NCI-H345 treated with DMSO at 0.1 percent for 48 hours (cell line): ENCODE measurements around the gene FAM234A.
A peak's percentile ranks its signal among the peaks of the same experiment; 100 is the strongest.
"Not testable (repeated sequence)": the region's sequence is repeated elsewhere in the genome, so short reads cannot be mapped to it uniquely, and the experiment has no call there.

Source experiments
- DNase-seq: peaks from one replicate; lab custom pipeline; 2025; ENCODE audit not compliant: unreplicated experiment; lab: John Stamatoyannopoulos, UW

Gene FAM234A

GRCh38 chr16:234468-235305, at the start of gene FAM234A:
Gene FAM234A, plus strand, starts transcription at chr16:234821. Its CDS starts 19,593 bp downstream, at chr16:254414.
- DNase-seq = peak; percentile 86

- no peak for DNase-seq
Measured at GRCh38 chr16:185213-185612, 49.4 kb upstream of the FAM234A start.

GRCh38 chr16:185691-186090, 48.9 kb upstream of the FAM234A start:
- DNase-seq = no peak

GRCh38 chr16:187330-187729, 47.3 kb upstream of the FAM234A start:
- DNase-seq = no peak

- no peak for DNase-seq
Measured at GRCh38 chr16:188674-189073, 45.9 kb upstream of the FAM234A start.

DNA sequence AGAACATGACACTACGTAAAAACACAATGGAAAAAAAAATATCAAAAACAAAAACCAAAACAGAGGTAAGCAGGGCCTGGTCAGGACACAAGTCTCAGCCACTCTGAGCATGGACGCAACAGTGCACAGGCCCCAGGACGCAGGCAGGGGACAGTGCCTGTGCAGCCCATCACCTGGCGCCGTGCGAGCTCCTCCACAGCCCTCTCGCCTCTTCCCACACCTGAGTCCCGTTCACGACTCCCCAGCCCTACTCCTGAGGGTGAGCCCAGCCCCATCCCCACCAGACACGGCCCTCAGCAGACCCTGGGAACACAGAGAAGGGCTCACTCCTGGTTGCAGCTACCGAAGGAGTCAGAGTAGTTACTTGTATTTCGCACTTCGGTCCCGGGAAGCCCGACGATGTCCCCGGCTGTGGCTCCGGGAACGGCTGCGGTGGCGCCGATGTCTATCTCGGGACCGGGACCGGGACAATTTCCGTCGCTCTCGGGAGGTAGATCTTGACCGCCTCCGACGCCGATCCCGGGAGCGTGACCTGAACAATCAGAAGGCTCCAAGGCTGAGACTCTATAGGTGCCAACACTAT, 44.9 kb upstream of the FAM234A start:
- DNase-seq = no peak

- no peak for DNase-seq
Measured at GRCh38 chr16:191831-192230, 42.8 kb upstream of the FAM234A start.

DNA sequence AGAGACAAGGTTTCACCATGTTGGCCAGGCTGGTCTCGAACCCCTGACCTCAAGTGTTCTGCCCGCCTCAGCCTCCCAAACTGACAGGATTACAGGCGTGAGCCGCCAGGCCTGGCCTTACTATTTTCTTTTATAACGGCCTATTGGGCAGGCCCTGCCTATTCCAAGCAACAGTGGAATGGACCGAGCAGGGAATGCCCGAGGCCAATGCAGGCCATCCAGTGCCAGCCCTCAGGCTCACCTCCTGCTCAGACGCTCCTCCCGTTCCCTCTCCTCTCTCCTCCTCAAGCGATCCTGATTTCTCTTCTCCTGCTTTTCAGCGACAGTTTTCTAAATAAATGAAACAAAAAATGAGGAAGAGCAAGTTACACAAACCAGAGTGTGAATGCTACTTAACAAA, 41.9 kb upstream of the FAM234A start:
- no peak for DNase-seq

- DNase-seq = no peak
Measured at GRCh38 chr16:193441-193840, 41.2 kb upstream of the FAM234A start.

DNA sequence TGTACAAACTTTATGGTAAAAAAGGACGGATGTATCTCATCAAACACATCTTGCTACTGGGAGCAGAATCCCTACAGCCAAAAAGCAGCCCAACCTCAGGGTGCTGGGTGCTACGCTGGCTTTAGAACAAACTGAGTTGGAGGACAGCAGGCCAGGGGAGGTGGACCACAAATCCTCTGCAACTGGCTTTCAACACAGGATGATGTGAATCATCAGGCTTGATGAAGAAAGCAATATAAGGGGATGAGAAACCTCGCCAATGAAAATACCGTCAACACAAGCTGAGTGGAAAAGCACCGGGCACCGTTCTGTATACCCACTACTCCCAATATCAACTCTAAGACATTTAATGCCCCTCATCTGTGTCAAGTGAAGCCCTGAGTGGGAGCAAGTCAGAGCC, 40.1 kb upstream of the FAM234A start:
- DNase-seq = no peak

DNA sequence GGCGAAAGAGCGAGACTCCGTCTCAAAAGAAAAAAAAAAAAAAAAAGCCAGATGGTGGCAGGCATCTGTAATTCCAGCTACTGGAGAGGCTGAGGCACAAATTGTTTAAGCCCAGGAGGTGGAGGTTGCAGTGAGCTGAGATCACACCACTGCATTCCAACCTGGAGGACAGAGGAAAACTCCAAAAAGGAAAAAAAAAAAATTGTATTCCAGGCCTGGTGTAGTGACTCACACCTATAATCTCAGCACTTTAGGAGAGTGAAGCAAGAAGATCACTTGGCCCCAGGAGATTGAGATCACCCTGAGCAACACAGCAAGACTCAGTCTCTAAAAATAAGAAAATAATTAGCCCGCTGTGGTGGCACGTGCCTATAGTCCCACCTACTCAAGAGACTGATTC, 34.2 kb upstream of the FAM234A start:
- no peak for DNase-seq

GRCh38 chr16:203246-203645, 31.4 kb upstream of the FAM234A start:
- no peak for DNase-seq

- not testable (repeated sequence) for DNase-seq
Measured at GRCh38 chr16:204046-204445, 30.6 kb upstream of the FAM234A start.

DNA sequence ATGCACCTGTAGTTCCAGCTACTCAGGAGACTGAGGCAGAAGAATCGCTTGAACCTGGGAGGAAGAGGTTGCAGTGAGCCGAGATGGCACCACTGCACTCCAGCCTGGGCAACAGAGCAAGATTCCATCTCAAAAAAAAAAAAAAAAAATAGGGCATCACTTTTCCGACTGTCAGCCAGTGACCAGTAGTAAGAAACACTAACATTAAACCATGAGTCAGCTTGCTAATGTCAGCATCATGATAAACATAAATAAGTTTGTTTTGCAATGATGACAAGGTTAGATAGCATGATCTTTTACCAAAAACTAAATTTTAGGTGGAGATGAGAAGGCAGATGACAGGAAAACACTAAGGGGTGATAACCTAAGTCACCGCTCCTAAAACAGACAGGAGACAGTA, 25.3 kb upstream of the FAM234A start:
- DNase-seq = not testable (repeated sequence)

GRCh38 chr16:211631-212180, 22.9 kb upstream of the FAM234A start:
- not testable (repeated sequence) for DNase-seq

- no peak for DNase-seq
Measured at GRCh38 chr16:212999-213398, 21.6 kb upstream of the FAM234A start.

DNA sequence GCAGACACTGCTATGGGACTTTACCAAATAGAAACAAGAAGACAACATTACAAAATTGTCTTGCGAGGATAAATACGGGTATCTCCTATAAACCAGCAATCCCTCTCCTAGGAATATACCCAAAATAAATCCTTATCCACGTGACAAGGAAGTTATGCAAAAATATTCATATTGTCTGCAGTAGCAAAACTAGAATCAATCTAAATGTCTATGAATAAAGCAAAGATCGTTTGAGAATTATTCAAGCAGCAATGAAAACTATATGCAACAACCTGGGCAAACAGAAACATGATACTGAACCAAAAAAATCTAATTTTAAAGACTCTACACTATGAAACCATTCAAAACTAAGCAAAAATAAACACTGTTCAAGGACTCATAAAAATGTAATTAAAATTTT, 14.6 kb upstream of the FAM234A start:
- DNase-seq = no peak

- peak; percentile 23 for DNase-seq
Measured at GRCh38 chr16:228151-228851, 6.3 kb upstream of the FAM234A start.

GRCh38 chr16:228852-229730, 5.5 kb upstream of the FAM234A start, which contains the start of gene LUC7L:
Gene LUC7L, minus strand, starts transcription at chr16:229449. Its CDS starts 110 bp downstream, at chr16:229339.
- DNase-seq = peak; percentile 87

GRCh38 chr16:229731-230281, 4.8 kb upstream of the FAM234A start:
- DNase-seq = no peak
